H1 (cell line): ENCODE measurements around the gene WWP2. TPM values are rescaled to one million over a fixed set of nuclear protein-coding genes. Genes with fewer than 3 reads are reported as not detected.
"Not testable (repeated sequence)": the region's sequence is repeated elsewhere in the genome, so short reads cannot be mapped to it uniquely, and the experiment has no call there.

ENCODE experiments used
- CTCF ChIA-PET: fragments of 300-600 bp; sonication (Branson Sonifier 250); formaldehyde crosslinking; loops from one replicate; lab custom pipeline; 2021; ENCODE audit not compliant: partially characterized antibody; lab: Charles Lee
- POLR2A ChIA-PET: fragments of 300-600 bp; sonication (Branson Sonifier 250); formaldehyde crosslinking; loops from one replicate; lab custom pipeline; 2021; ENCODE audit warnings: inconsistent platforms; ENCODE audit not compliant: partially characterized antibody; lab: Charles Lee
- DNase-seq, 2 experiments: peaks; one replicate each; pipeline versions ENCODE4 v3.0.0 to v3.0.0-alpha.2; 2010 to 2022; ENCODE audit warnings: low spot score in 2 of 2, low read depth in 1 of 2, mixed read lengths in 1 of 2
- FAIRE-seq: peaks from 2 replicates; lab custom pipeline; 2011; peaks lifted over from hg19 to GRCh38; lab: Jason Lieb, UNC
- H2AFZ ChIP-seq: 2 replicates; pipeline ENCODE4 v1.8.1; 2012; ENCODE audit warnings: low read length, inconsistent platforms
- H2AK5ac ChIP-seq: 2 replicates; pipeline ENCODE4 v1.6.1; 2013; ENCODE audit warnings: low read depth, low read length
- H2BK120ac ChIP-seq: replicated peaks from 2 replicates; pipeline ENCODE3; 2013; ENCODE audit warnings: low read depth, low read length, inconsistent platforms
- H2BK12ac ChIP-seq: 2 replicates; pipeline ENCODE4 v1.6.1; 2013; ENCODE audit warnings: low read depth, low read length
- H2BK15ac ChIP-seq: 2 replicates; pipeline ENCODE4 v1.6.1; 2013; ENCODE audit warnings: low read length
- H2BK20ac ChIP-seq: 2 replicates; pipeline ENCODE4 v1.6.1; 2013; ENCODE audit warnings: low read length
- H2BK5ac ChIP-seq: 2 replicates; pipeline ENCODE4 v1.6.1; 2013; ENCODE audit warnings: low read depth, low read length
- H3K14ac ChIP-seq: 2 replicates; pipeline ENCODE4 v1.6.1; 2013; ENCODE audit warnings: inconsistent platforms; ENCODE audit not compliant: insufficient read length
- H3K18ac ChIP-seq: 2 replicates; pipeline ENCODE4 v1.6.1; 2013; ENCODE audit warnings: low read length; ENCODE audit errors: extremely low read depth
- H3K23ac ChIP-seq: 2 replicates; pipeline ENCODE4 v1.6.1; 2013; ENCODE audit warnings: inconsistent platforms; ENCODE audit not compliant: insufficient read length
- H3K23me2 ChIP-seq: 2 replicates; pipeline ENCODE4 v1.6.1; 2013; ENCODE audit warnings: low read depth, low read length
- H3K27ac ChIP-seq: 2 replicates; pipeline ENCODE4 v1.6.1; 2011; ENCODE audit warnings: low read depth, low read length, inconsistent platforms
- H3K27me3 ChIP-seq, 4 experiments: replicated peaks in 1 of 4; 1 replicate in 1 of 4; 2 replicates in 3 of 4; pipeline versions ENCODE4 v1.6.1 to v1.8.1; 2011 to 2013; ENCODE audit warnings: low read length in 3 of 4, mild to moderate bottlenecking in 3 of 4, inconsistent platforms in 2 of 4, mixed read lengths in 2 of 4, moderate library complexity in 1 of 4; ENCODE audit not compliant: control insufficient read depth in 3 of 4, insufficient read depth in 3 of 4; ENCODE audit errors: extremely low read depth in 1 of 4
- H3K36me3 ChIP-seq, 4 experiments: 2 replicates each; pipeline versions ENCODE4 v1.6.1 to v1.8.1; 2011 to 2013; ENCODE audit warnings: mild to moderate bottlenecking in 4 of 4, low read length in 3 of 4, moderate library complexity in 2 of 4, control low read depth in 1 of 4, inconsistent platforms in 1 of 4; ENCODE audit not compliant: insufficient read depth in 4 of 4, control insufficient read depth in 2 of 4
- H3K4ac ChIP-seq: replicated peaks from 2 replicates; pipeline ENCODE3; 2013; ENCODE audit warnings: low read length, low read depth, mixed read lengths, inconsistent platforms; ENCODE audit not compliant: insufficient read length
- H3K4me1 ChIP-seq, 4 experiments: replicated peaks in 1 of 4; 1 replicate in 1 of 4; 2 replicates in 3 of 4; pipeline versions ENCODE4 v1.6.1 to v1.8.1; 2011 to 2013; ENCODE audit warnings: low read length in 3 of 4, inconsistent platforms in 2 of 4, mixed read lengths in 1 of 4; ENCODE audit not compliant: insufficient read depth in 4 of 4, control insufficient read depth in 3 of 4
- H3K4me2 ChIP-seq, 2 experiments: 2 replicates each; pipeline versions ENCODE4 v1.6.1 to v1.8.1; 2011 to 2013; ENCODE audit warnings: low read depth in 2 of 2, low read length in 2 of 2, control low read depth in 1 of 2, inconsistent platforms in 1 of 2, mild to moderate bottlenecking in 1 of 2; ENCODE audit not compliant: insufficient read depth in 1 of 2
- H3K4me3 ChIP-seq, 4 experiments: fragments of 200-600, 300-600 bp in 1 of 4; sonication (generic), shearing (Covaris generic), sonication (Bioruptor Twin) in 1 of 4; 2 replicates each; pipeline versions ENCODE4 v1.5.1 to v1.8.1; 2011 to 2016; ENCODE audit warnings: low read length in 4 of 4, low read depth in 3 of 4, control low read depth in 2 of 4, inconsistent platforms in 2 of 4, mild to moderate bottlenecking in 2 of 4, mixed read lengths in 1 of 4, moderate library complexity in 1 of 4; ENCODE audit not compliant: insufficient read depth in 2 of 4; ENCODE audit errors: extremely low read depth in 1 of 4
- H3K56ac ChIP-seq: replicated peaks from 2 replicates; pipeline ENCODE3; 2013; ENCODE audit warnings: low read depth, mild to moderate bottlenecking, mixed read lengths, low read length, inconsistent platforms; ENCODE audit not compliant: insufficient read length
- H3K79me1 ChIP-seq: 2 replicates; pipeline ENCODE4 v1.6.1; 2013; ENCODE audit warnings: low read depth, low read length, control low read depth
- H3K79me2 ChIP-seq, 2 experiments: 2 replicates each; pipeline versions ENCODE4 v1.6.1 to v1.8.1; 2012 to 2013; ENCODE audit warnings: low read length in 2 of 2, mild to moderate bottlenecking in 2 of 2, inconsistent platforms in 1 of 2; ENCODE audit not compliant: insufficient read depth in 2 of 2, control insufficient read depth in 1 of 2
- H3K9ac ChIP-seq, 4 experiments: replicated peaks in 1 of 4; 1 replicate in 1 of 4; 2 replicates in 3 of 4; pipeline versions ENCODE4 v1.6.1 to v1.8.1; 2011 to 2013; ENCODE audit warnings: low read depth in 3 of 4, low read length in 3 of 4, control low read depth in 2 of 4, mild to moderate bottlenecking in 2 of 4, moderate library complexity in 2 of 4, inconsistent platforms in 1 of 4; ENCODE audit errors: extremely low read depth in 1 of 4
- H3K9me3 ChIP-seq, 2 experiments: 2 replicates each; pipeline versions ENCODE4 v1.6.1 to v1.8.1; 2012 to 2013; ENCODE audit warnings: mild to moderate bottlenecking in 2 of 2, moderate library complexity in 2 of 2, control low read depth in 1 of 2, inconsistent platforms in 1 of 2, low read depth in 1 of 2, low read length in 1 of 2, mixed read lengths in 1 of 2; ENCODE audit not compliant: insufficient read depth in 2 of 2
- H4K20me1 ChIP-seq, 2 experiments: replicated peaks in 1 of 2; 2 replicates each; pipeline versions ENCODE3 to v1.8.1; 2011 to 2013; ENCODE audit warnings: inconsistent platforms in 2 of 2, low read length in 2 of 2, mild to moderate bottlenecking in 1 of 2; ENCODE audit not compliant: insufficient read depth in 2 of 2, control insufficient read depth in 1 of 2
- H4K5ac ChIP-seq: 2 replicates; pipeline ENCODE4 v1.6.1; 2013; ENCODE audit warnings: low read length, low read depth, mixed read lengths, inconsistent platforms; ENCODE audit not compliant: insufficient read length
- H4K8ac ChIP-seq: 2 replicates; pipeline ENCODE4 v1.8.0; 2013; ENCODE audit warnings: mild to moderate bottlenecking, moderate library complexity, low read length, inconsistent platforms; ENCODE audit not compliant: insufficient read depth; ENCODE audit errors: extremely low read depth
- H4K91ac ChIP-seq: replicated peaks from 2 replicates; pipeline ENCODE3; 2013; ENCODE audit warnings: low read length, mixed read lengths, inconsistent platforms; ENCODE audit not compliant: insufficient read length
- WGBS, 2 experiments: shearing (Covaris generic) in 1 of 2; methylation state at CpG; one replicate each; pipeline versions ENCODE4 v1.1.6 to v1.1.7; 2013 to 2015; ENCODE audit warnings: low lambda C conversion rate in 2 of 2, mixed read lengths in 2 of 2, inconsistent platforms in 1 of 2, low coverage in 1 of 2, missing lambda C conversion rate in 1 of 2; ENCODE audit not compliant: insufficient replicate concordance in 2 of 2, insufficient coverage in 1 of 2, insufficient read length in 1 of 2; ENCODE audit errors: extremely low coverage in 1 of 2, missing lambda C conversion rate in 1 of 2; 5-methylcytosine and 5-hydroxymethylcytosine counted together
- polyA plus RNA-seq, 7 experiments: library from polyadenylated mRNA; depleted of rRNA in 3 of 7; stranded (reverse) in 5 of 7; unstranded in 2 of 7; fragments of >200 nt in 5 of 7; fragments of 200-250 nt in 2 of 7; gene quantifications; 1 replicate in 5 of 7; 2 replicates in 1 of 7; 4 replicates in 1 of 7; pipeline versions ENCODE4 v1.2.1 to v1.2.3, GENCODE V29; 2011 to 2013; ENCODE audit warnings: missing spikeins in 2 of 7, mixed read lengths in 2 of 7
- total RNA-seq: library from RNA; stranded (reverse); fragmentation: NEBNext Ultra II Directional; extraction: Animal tissue kit (Norgen Biotek cat#: 25700); gene quantifications from 2 replicates; pipeline ENCODE4 v1.2.1, GENCODE V29; 2021

Gene WWP2
- total and polyA plus RNA-seq, 2 of the 8 experiments (the other 6 are each of a cell fraction or from before 2014, with no cell fraction given), result 14.1 to 42.2 TPM

DNA sequence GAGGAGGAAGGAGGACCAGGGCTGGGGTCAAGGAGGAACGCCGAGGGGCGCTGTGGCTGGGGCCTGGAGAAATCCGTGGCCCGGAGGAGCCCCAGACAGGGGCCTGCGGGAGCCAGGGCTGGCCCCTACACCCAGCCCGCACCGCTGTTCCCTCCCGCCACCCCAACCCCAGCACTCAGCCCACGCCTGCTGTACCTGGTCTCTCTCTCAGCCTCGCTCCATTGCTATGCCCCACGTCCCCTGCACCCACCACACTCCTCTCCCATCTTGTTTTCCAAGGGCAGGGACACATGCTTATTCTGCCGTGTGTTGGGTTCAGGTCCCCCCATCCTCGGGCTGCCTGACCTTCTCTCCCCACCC lies 189.5 kb downstream of the WWP2 start:
- H2BK12ac ChIP-seq, H4K8ac ChIP-seq, H3K18ac ChIP-seq, H2AFZ ChIP-seq, DNase-seq, H3K4me3 ChIP-seq, H3K79me1 ChIP-seq, H2BK5ac ChIP-seq, H2AK5ac ChIP-seq, H3K79me2 ChIP-seq, H3K9me3 ChIP-seq, H3K14ac ChIP-seq, H3K4ac ChIP-seq, H3K27me3 ChIP-seq, H3K4me1 ChIP-seq, H3K27ac ChIP-seq, H2BK120ac ChIP-seq, H2BK15ac ChIP-seq, H3K4me2 ChIP-seq, H4K5ac ChIP-seq, FAIRE-seq, H3K9ac ChIP-seq, H2BK20ac ChIP-seq, H3K36me3 ChIP-seq, H4K91ac ChIP-seq, H3K23ac ChIP-seq, CTCF ChIA-PET, POLR2A ChIA-PET, H4K20me1 ChIP-seq, H3K56ac ChIP-seq, H3K23me2 ChIP-seq: not testable (repeated sequence)
- 80% methylated on average over 6 of the region's 14 CpGs; no CpG with 5 or more reads in 1 of the 2 experiments for WGBS, 2 experiments

DNA sequence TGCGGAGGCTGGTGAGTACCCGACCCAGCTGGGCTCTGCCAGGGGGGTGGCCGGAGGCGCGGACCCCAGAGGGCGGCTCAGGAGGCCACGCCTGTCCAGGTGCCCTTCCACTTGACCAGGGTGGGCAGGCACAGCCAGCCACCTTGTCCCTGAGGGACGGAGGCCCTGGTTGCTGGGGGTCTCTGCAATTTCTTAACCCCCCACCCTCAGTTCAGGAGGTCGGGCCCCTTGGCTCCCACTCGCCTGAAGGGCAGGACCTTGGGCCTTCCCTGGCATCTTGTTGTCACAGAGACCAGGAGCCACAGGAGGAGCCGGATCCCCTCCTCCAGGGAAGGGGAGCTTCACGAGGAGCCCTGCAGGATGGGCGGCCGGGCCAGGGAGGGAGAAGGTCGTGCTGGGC lies 190.0 kb downstream of the WWP2 start:
- 100% methylated on average over 2 of the region's 15 CpGs; no CpG with 5 or more reads in 1 of the 2 experiments for WGBS, 2 experiments

More for the DNA sequence above, 190.0 kb downstream of the WWP2 start:
- H4K20me1 ChIP-seq, H2AK5ac ChIP-seq, H3K4ac ChIP-seq, H3K4me1 ChIP-seq, H2AFZ ChIP-seq, H3K79me1 ChIP-seq, H4K5ac ChIP-seq, H2BK12ac ChIP-seq, H3K9ac ChIP-seq, H2BK120ac ChIP-seq, H2BK5ac ChIP-seq, H3K4me3 ChIP-seq, H3K9me3 ChIP-seq, H2BK20ac ChIP-seq, CTCF ChIA-PET, FAIRE-seq, H3K4me2 ChIP-seq, H2BK15ac ChIP-seq, H3K56ac ChIP-seq, POLR2A ChIA-PET, H3K27me3 ChIP-seq, H3K27ac ChIP-seq, H3K14ac ChIP-seq, H4K8ac ChIP-seq, H3K23me2 ChIP-seq, H3K36me3 ChIP-seq, H4K91ac ChIP-seq, DNase-seq, H3K18ac ChIP-seq, H3K23ac ChIP-seq, H3K79me2 ChIP-seq: not testable (repeated sequence)
